ENCODE measurements around the gene CRIP2.

DNA sequence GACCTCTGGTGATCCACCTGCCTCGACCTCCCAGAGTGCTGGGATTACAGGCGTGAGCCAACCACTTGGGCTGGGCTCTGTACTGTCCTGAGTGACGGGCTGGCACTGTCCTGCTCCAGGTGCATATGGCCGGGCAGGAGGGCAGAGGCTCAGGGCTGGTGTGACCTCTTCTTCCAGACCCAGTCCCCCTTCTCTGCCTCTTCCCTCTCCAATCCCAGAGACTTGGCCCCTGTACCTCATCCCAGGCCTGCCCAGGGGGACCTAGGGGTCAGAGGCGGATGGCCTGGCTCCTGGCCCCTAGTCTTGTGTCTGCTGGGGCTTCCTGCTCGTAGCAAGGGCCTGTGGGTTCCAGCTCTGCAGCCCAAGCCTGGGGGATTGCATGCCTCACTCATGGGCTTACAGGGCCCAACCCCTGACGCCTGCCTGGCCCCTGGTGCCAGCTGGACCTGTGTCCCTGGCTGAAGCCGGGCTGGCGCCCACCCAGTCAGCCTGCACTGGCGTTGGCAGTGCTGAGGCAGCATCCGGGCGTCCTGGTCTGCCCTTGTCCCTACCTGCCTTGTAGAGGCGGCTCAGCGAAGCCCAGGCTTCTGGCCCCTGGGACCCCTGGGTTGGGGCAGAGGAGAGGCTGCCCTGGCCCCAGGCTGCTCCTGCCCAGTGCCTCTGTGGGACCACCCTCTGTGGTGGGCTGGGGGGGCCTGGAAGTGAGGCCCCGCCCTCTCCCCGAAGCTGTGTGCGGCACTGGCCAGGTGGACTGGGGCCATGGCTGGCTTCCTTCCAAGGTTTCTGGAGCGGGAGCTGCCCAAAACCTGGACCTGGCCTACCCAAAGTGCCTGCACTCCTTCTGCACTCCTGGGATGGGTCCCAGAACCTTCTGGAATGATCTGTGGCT is 20.7 kb downstream of the CRIP2 start:
- TF ChIP-seq USF2 (IDR thresholded peaks at IDR 0.05; ENCODE audit: low read depth, low read length) (no peak), USF2 (CRISPR knock-in tag; IDR thresholded peaks at IDR 0.05; ENCODE audit: borderline replicate concordance) (no peak), ZZZ3 (CRISPR knock-in tag; IDR thresholded peaks at IDR 0.05; ENCODE audit: borderline replicate concordance) (no peak), GZF1 (CRISPR knock-in tag; IDR thresholded peaks at IDR 0.05) (no peak), NFE2L1 (CRISPR knock-in tag; IDR thresholded peaks at IDR 0.05; ENCODE audit: borderline replicate concordance) (no peak)

Measured in HepG2 (cell line).